Type B pancreatic cell (in vitro differentiated cells): ENCODE measurements around the gene TAS2R43. TPM values are rescaled to one million over a fixed set of nuclear protein-coding genes. Genes with fewer than 3 reads are reported as not detected.
"Not testable (repeated sequence)": the region's sequence is repeated elsewhere in the genome, so short reads cannot be mapped to it uniquely, and the experiment has no call there.

Experiments
- DNase-seq: peaks from one replicate; pipeline ENCODE4 v3.0.0; 2021; ENCODE audit warnings: mixed read lengths; ENCODE audit not compliant: unreplicated experiment; ENCODE audit errors: extremely low spot score
- H3K27ac Mint-ChIP-seq: 2 replicates; pipeline ENCODE4 v1.8.0; 2021; ENCODE audit warnings: mild to moderate bottlenecking, mixed read lengths
- H3K27me3 Mint-ChIP-seq: 2 replicates; pipeline ENCODE4 v1.8.0; 2021; ENCODE audit warnings: mixed read lengths
- H3K36me3 Mint-ChIP-seq: 2 replicates; pipeline ENCODE4 v1.8.0; 2021; ENCODE audit warnings: mixed read lengths
- H3K4me1 Mint-ChIP-seq: one replicate; pipeline ENCODE4 v1.8.0; 2021; ENCODE audit warnings: mixed read lengths; ENCODE audit not compliant: unreplicated experiment
- H3K4me3 Mint-ChIP-seq: 2 replicates; pipeline ENCODE4 v1.8.0; 2021; ENCODE audit warnings: mild to moderate bottlenecking, mixed read lengths
- H3K9me3 Mint-ChIP-seq: 2 replicates; pipeline ENCODE4 v1.8.0; 2021; ENCODE audit warnings: mixed read lengths
- total RNA-seq: library from RNA; stranded (reverse); gene quantifications from 2 replicates; pipeline ENCODE4 v1.2.1, GENCODE V29; 2021; ENCODE audit warnings: low replicate concordance
- TF ChIP-seq, protein P1 (sequence below): fragments of 200-600 bp; sonication (generic); conservative IDR thresholded peaks from 2 replicates; pipeline ENCODE4 v1.5.0; 2021; ENCODE audit warnings: antibody characterized with exemption, mild to moderate bottlenecking

The TAS2R43 gene
- total RNA-seq, 1 donor from 2014 or later, result 1.0 TPM

DNA sequence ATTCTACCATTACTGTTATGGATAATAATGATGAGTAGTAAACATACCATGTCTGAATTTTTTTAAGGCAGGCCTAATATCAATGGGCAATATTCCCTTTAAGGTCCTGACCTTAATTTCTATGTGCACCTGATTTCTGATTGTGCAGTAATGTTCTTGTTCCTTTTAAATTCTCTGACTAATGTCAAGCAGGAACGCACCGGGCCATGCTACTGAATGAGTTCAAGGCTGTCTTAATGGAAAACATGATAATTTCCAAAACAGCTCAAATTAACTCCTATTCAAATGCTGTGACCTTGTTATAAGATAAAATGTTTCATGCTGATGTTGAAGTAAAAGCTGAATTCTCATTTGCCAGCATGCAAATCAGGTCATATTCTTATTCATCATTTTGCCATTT, 36.8 kb downstream of the TAS2R43 start:
- H3K4me1 Mint-ChIP-seq, result no peaks in the 10 kb centered on the region
- no peaks in the 10 kb centered on the region for H3K27me3 Mint-ChIP-seq
- no peak overlapping the region for H3K4me3 Mint-ChIP-seq
- no peak overlapping the region for H3K27ac Mint-ChIP-seq
- no peak for DNase-seq
- H3K9me3 Mint-ChIP-seq, result peaks cover 5% of the 10 kb centered on the region
- TF ChIP-seq, protein P1, sequence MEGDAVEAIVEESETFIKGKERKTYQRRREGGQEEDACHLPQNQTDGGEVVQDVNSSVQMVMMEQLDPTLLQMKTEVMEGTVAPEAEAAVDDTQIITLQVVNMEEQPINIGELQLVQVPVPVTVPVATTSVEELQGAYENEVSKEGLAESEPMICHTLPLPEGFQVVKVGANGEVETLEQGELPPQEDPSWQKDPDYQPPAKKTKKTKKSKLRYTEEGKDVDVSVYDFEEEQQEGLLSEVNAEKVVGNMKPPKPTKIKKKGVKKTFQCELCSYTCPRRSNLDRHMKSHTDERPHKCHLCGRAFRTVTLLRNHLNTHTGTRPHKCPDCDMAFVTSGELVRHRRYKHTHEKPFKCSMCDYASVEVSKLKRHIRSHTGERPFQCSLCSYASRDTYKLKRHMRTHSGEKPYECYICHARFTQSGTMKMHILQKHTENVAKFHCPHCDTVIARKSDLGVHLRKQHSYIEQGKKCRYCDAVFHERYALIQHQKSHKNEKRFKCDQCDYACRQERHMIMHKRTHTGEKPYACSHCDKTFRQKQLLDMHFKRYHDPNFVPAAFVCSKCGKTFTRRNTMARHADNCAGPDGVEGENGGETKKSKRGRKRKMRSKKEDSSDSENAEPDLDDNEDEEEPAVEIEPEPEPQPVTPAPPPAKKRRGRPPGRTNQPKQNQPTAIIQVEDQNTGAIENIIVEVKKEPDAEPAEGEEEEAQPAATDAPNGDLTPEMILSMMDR, result no peak
- peaks cover 22% of the 10 kb centered on the region for H3K36me3 Mint-ChIP-seq

DNA sequence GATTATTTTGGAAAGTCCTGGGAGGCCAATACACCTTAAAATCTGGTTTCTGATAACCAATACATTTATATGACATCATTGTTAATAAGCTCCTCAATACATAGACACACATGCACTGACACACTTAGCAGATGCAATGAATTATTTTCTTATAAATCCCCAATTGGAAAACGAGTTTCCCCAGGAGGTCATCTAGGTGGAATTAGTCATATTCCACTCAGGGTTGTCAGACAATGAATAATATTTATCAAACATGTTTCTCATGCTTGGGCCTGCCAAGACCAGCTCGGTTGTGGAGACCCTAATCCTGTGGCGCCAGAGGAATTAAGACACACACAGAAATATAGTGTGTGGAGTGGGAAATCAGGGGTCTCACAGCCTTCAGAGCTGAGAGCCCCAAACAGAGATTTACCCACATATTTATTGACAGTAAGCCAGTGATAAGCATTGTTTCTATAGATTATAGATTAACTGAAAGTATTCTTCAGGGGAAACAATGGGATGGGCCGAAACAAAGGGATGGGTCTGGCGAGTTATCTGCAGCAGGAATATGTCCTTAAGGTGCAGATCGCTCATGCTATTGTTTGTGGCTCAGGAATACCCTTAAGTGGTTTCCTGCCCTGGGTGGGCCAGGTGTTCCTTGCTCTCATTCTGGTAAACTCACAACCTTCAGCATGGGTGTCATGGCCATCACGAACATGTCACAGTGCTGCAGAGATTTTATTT, 42.1 kb downstream of the TAS2R43 start:
- not testable (repeated sequence) for H3K27me3 Mint-ChIP-seq, DNase-seq, H3K4me1 Mint-ChIP-seq, H3K9me3 Mint-ChIP-seq, H3K27ac Mint-ChIP-seq, H3K4me3 Mint-ChIP-seq
- peaks cover 52% of the 10 kb centered on the region for H3K36me3 Mint-ChIP-seq

- H3K4me1 Mint-ChIP-seq, result not testable (repeated sequence)
- peaks cover 56% of the 10 kb centered on the region for H3K36me3 Mint-ChIP-seq
Measured at GRCh38 chr12:11041366-11041765, 50.7 kb downstream of the TAS2R43 start.

More at GRCh38 chr12:11041366-11041765, 50.7 kb downstream of the TAS2R43 start:
- peaks cover 14% of the 10 kb centered on the region for H3K9me3 Mint-ChIP-seq
- not testable (repeated sequence) for H3K27ac Mint-ChIP-seq, H3K4me3 Mint-ChIP-seq, H3K27me3 Mint-ChIP-seq, DNase-seq

Other genes starting within 250 kb of the TAS2R43 start
- gene PRR4, start 242.8 kb downstream of the TAS2R43 start, total RNA-seq, result 2.5 and 3.8 TPM in 2 replicates
- 15.7 and 16.8 TPM in 2 replicates for gene PRH1, start 208.1 kb downstream of the TAS2R43 start, total RNA-seq
- gene TAS2R13, start 182.8 kb downstream of the TAS2R43 start, total RNA-seq, result 0.79 and 1.3 TPM in 2 replicates
- gene PRH2, start 163.1 kb downstream of the TAS2R43 start, total RNA-seq, result not detected in 2 replicates
- 2.7 and 2.8 TPM in 2 replicates for gene TAS2R14, start 153.1 kb downstream of the TAS2R43 start, total RNA-seq
- 0.86 and 1.8 TPM in 2 replicates for gene TAS2R50, start 105.4 kb downstream of the TAS2R43 start, total RNA-seq
- gene TAS2R20, start 94.0 kb downstream of the TAS2R43 start, total RNA-seq, result 1.1 and 2.1 TPM in 2 replicates
- 3.1 and 3.5 TPM in 2 replicates for gene TAS2R19, start 69.7 kb downstream of the TAS2R43 start, total RNA-seq
- gene TAS2R31, start 60.9 kb downstream of the TAS2R43 start, total RNA-seq, result 2.1 and 4.3 TPM in 2 replicates
- gene TAS2R46, start 30.0 kb downstream of the TAS2R43 start, total RNA-seq, result 0.85 and 1.0 TPM in 2 replicates
- 1.3 and 2.3 TPM in 2 replicates for gene TAS2R30, start 42.3 kb upstream of the TAS2R43 start, total RNA-seq
- 15.1 and 24.0 TPM in 2 replicates for gene SMIM10L1, start 78.9 kb upstream of the TAS2R43 start, total RNA-seq
- gene TAS2R42, start 94.6 kb upstream of the TAS2R43 start, total RNA-seq, result not detected in 2 replicates
- 0.26 TPM in 1 of 2 replicates, not detected in the other for gene PRB3, start 177.4 kb upstream of the TAS2R43 start, total RNA-seq
- not detected in 2 replicates for gene PRB4, start 218.1 kb upstream of the TAS2R43 start, total RNA-seq